Measurements from ENCODE around the gene ZC3H7B.

DNA sequence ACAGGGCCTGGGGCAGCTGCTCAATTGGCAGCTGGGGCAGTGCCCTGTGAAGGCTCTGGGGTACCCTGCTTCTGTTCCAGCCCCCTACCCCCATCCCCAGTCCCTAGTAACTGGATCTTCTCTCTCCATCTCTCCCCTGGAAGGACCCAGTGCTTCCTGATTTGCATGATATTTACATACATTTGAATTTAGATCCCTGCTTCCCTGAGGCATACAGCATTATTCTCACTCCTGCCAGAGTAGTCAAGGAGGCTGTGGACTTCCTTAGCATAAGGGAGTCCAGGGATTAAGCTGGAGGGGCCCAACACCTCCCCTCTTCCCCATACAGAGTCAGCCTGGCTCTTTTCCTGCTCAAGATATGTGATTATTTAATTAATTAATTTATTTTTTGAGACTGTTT is 105.1 kb downstream of the ZC3H7B start:
- TF ChIP-seq, protein P1, sequence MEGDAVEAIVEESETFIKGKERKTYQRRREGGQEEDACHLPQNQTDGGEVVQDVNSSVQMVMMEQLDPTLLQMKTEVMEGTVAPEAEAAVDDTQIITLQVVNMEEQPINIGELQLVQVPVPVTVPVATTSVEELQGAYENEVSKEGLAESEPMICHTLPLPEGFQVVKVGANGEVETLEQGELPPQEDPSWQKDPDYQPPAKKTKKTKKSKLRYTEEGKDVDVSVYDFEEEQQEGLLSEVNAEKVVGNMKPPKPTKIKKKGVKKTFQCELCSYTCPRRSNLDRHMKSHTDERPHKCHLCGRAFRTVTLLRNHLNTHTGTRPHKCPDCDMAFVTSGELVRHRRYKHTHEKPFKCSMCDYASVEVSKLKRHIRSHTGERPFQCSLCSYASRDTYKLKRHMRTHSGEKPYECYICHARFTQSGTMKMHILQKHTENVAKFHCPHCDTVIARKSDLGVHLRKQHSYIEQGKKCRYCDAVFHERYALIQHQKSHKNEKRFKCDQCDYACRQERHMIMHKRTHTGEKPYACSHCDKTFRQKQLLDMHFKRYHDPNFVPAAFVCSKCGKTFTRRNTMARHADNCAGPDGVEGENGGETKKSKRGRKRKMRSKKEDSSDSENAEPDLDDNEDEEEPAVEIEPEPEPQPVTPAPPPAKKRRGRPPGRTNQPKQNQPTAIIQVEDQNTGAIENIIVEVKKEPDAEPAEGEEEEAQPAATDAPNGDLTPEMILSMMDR (conservative IDR thresholded peaks at IDR 0.05), result no peak
- TF ChIP-seq EZH2 (IDR thresholded peaks at IDR 0.05; ENCODE audit: low read depth), result no peak

Data from PC-9 (cell line).